ENCODE results near the gene GBX2. TPM values are rescaled to one million over a fixed set of nuclear protein-coding genes. Genes with fewer than 3 reads are reported as not detected.

Gene GBX2
- total RNA-seq, 2 experiments from 2014 or later: not detected

- ATAC-seq: no peak
- POLR2A ChIA-PET: no interaction called here
- Mint-ChIP-seq H3K27ac (no peak overlapping the region), H3K4me3 (no peak overlapping the region), H3K27me3 (peaks cover 10% of the 10 kb centered on the region), H3K9me3 (ENCODE audit: low read depth) (peaks cover 2% of the 10 kb centered on the region), H3K4me1 (no peaks in the 10 kb centered on the region), H3K36me3 (ENCODE audit: low read depth) (no peaks in the 10 kb centered on the region)
- CTCF ChIA-PET: no interaction called here
- intact Hi-C loops (cut with DNase I, micrococcal nuclease): no loop called here
- no peak for DNase-seq
Observed at GRCh38 chr2:236137066-236137465, 31.1 kb downstream of the GBX2 start.

GRCh38 chr2:236136538-236136937 lies 31.6 kb downstream of the GBX2 start:
- Mint-ChIP-seq H3K27ac (no peak overlapping the region), H3K4me3 (no peak overlapping the region), H3K36me3 (ENCODE audit: low read depth) (no peaks in the 10 kb centered on the region), H3K4me1 (no peaks in the 10 kb centered on the region), H3K9me3 (ENCODE audit: low read depth) (peaks cover 2% of the 10 kb centered on the region), H3K27me3 (peaks cover 9% of the 10 kb centered on the region)
- intact Hi-C loops (cut with DNase I, micrococcal nuclease): no loop called here
- DNase-seq (no peak), ATAC-seq (no peak)
- CTCF ChIA-PET: no interaction called here
- POLR2A ChIA-PET: no interaction called here

GRCh38 chr2:236133410-236134012 lies 34.7 kb downstream of the GBX2 start:
- CTCF ChIA-PET: no interaction called here
- Mint-ChIP-seq H3K9me3 (ENCODE audit: low read depth) (no peaks in the 10 kb centered on the region), H3K4me1 (no peaks in the 10 kb centered on the region), H3K27ac (no peak overlapping the region), H3K4me3 (no peak overlapping the region), H3K36me3 (ENCODE audit: low read depth) (no peaks in the 10 kb centered on the region), H3K27me3 (peaks cover 2% of the 10 kb centered on the region)
- intact Hi-C loops (cut with DNase I, micrococcal nuclease): no loop called here
- POLR2A ChIA-PET: no interaction called here
- DNase-seq (no peak), ATAC-seq (no peak)

GRCh38 chr2:236131073-236131692 lies 37.0 kb downstream of the GBX2 start:
- intact Hi-C loops (cut with DNase I, micrococcal nuclease): no loop called here
- ATAC-seq: no peak
- CTCF ChIA-PET: no interaction called here
- Mint-ChIP-seq H3K27ac (no peak overlapping the region), H3K4me3 (no peak overlapping the region), H3K9me3 (ENCODE audit: low read depth) (no peaks in the 10 kb centered on the region), H3K27me3 (peaks cover 2% of the 10 kb centered on the region), H3K4me1 (no peaks in the 10 kb centered on the region), H3K36me3 (ENCODE audit: low read depth) (no peaks in the 10 kb centered on the region)
- POLR2A ChIA-PET: no interaction called here
- DNase-seq: no peak

GRCh38 chr2:236130349-236130998 lies 37.7 kb downstream of the GBX2 start:
- ATAC-seq (no peak), DNase-seq (no peak)
- POLR2A ChIA-PET: no interaction called here
- intact Hi-C loops (cut with DNase I, micrococcal nuclease): no loop called here
- H3K4me1 Mint-ChIP-seq: no peaks in the 10 kb centered on the region
- H3K36me3 Mint-ChIP-seq (ENCODE audit: low read depth): no peaks in the 10 kb centered on the region
- H3K27ac Mint-ChIP-seq: no peak overlapping the region
- H3K9me3 Mint-ChIP-seq (ENCODE audit: low read depth): no peaks in the 10 kb centered on the region
- peaks cover 2% of the 10 kb centered on the region for H3K27me3 Mint-ChIP-seq
- CTCF ChIA-PET: no interaction called here
- no peak overlapping the region for H3K4me3 Mint-ChIP-seq

- H3K4me3 Mint-ChIP-seq: no peak overlapping the region
- peaks cover 2% of the 10 kb centered on the region for H3K27me3 Mint-ChIP-seq
- H3K9me3 Mint-ChIP-seq (ENCODE audit: low read depth): no peaks in the 10 kb centered on the region
- intact Hi-C loops (cut with DNase I, micrococcal nuclease): no loop called here
- ChIA-PET CTCF (no interaction called here), POLR2A (no interaction called here)
- no peaks in the 10 kb centered on the region for H3K4me1 Mint-ChIP-seq
- DNase-seq (no peak), ATAC-seq (no peak)
- H3K36me3 Mint-ChIP-seq (ENCODE audit: low read depth): no peaks in the 10 kb centered on the region
- H3K27ac Mint-ChIP-seq: no peak overlapping the region
Observed at GRCh38 chr2:236129935-236130334, 38.3 kb downstream of the GBX2 start.

GRCh38 chr2:236128321-236128720 lies 39.9 kb downstream of the GBX2 start:
- CTCF ChIA-PET: no interaction called here
- no peak overlapping the region for H3K4me3 Mint-ChIP-seq
- H3K36me3 Mint-ChIP-seq (ENCODE audit: low read depth): no peaks in the 10 kb centered on the region
- no peaks in the 10 kb centered on the region for H3K9me3 Mint-ChIP-seq (ENCODE audit: low read depth)
- no peaks in the 10 kb centered on the region for H3K4me1 Mint-ChIP-seq
- intact Hi-C loops (cut with DNase I, micrococcal nuclease): no loop called here
- no peaks in the 10 kb centered on the region for H3K27me3 Mint-ChIP-seq
- no peak for ATAC-seq
- no peak for DNase-seq
- no peak overlapping the region for H3K27ac Mint-ChIP-seq
- POLR2A ChIA-PET: no interaction called here

GRCh38 chr2:236127010-236127409 lies 41.2 kb downstream of the GBX2 start:
- ATAC-seq: no peak
- H3K4me3 Mint-ChIP-seq: no peak overlapping the region
- H3K9me3 Mint-ChIP-seq (ENCODE audit: low read depth): no peaks in the 10 kb centered on the region
- no peak for DNase-seq
- H3K27me3 Mint-ChIP-seq: peaks cover 4% of the 10 kb centered on the region
- H3K27ac Mint-ChIP-seq: no peak overlapping the region
- CTCF ChIA-PET: interaction anchor here (0.7 kb wide), 1 partner anchor 14 kb away, joined by 3 read pairs; no protein-coding TSS in a partner anchor
- intact Hi-C loops (cut with DNase I, micrococcal nuclease): no loop called here
- H3K4me1 Mint-ChIP-seq: no peaks in the 10 kb centered on the region
- no peaks in the 10 kb centered on the region for H3K36me3 Mint-ChIP-seq (ENCODE audit: low read depth)
- POLR2A ChIA-PET: interaction anchor here (0.6 kb wide), 1 partner anchor 361 kb away, joined by 6 read pairs; no protein-coding TSS in a partner anchor

- DNase-seq (no peak), ATAC-seq (no peak)
- ChIA-PET POLR2A (no interaction called here), CTCF (no interaction called here)
- peaks cover 7% of the 10 kb centered on the region for H3K27me3 Mint-ChIP-seq
- no peaks in the 10 kb centered on the region for H3K36me3 Mint-ChIP-seq (ENCODE audit: low read depth)
- H3K4me3 Mint-ChIP-seq: no peak overlapping the region
- no peaks in the 10 kb centered on the region for H3K4me1 Mint-ChIP-seq
- intact Hi-C loops (cut with DNase I, micrococcal nuclease): no loop called here
- H3K27ac Mint-ChIP-seq: no peak overlapping the region
- H3K9me3 Mint-ChIP-seq (ENCODE audit: low read depth): no peaks in the 10 kb centered on the region
Observed at GRCh38 chr2:236125541-236125940, 42.6 kb downstream of the GBX2 start.

- H3K4me1 Mint-ChIP-seq: no peaks in the 10 kb centered on the region
- intact Hi-C loops (cut with DNase I, micrococcal nuclease): no loop called here
- ATAC-seq (no peak), DNase-seq (no peak)
- H3K9me3 Mint-ChIP-seq (ENCODE audit: low read depth): no peaks in the 10 kb centered on the region
- peaks cover 10% of the 10 kb centered on the region for H3K27me3 Mint-ChIP-seq
- H3K36me3 Mint-ChIP-seq (ENCODE audit: low read depth): no peaks in the 10 kb centered on the region
- no peak overlapping the region for H3K4me3 Mint-ChIP-seq
- no peak overlapping the region for H3K27ac Mint-ChIP-seq
- ChIA-PET CTCF (no interaction called here), POLR2A (no interaction called here)
Observed at GRCh38 chr2:236124182-236124893, 43.8 kb downstream of the GBX2 start.

- Mint-ChIP-seq H3K27ac (no peak overlapping the region), H3K27me3 (peaks cover 16% of the 10 kb centered on the region), H3K4me1 (no peaks in the 10 kb centered on the region), H3K9me3 (ENCODE audit: low read depth) (no peaks in the 10 kb centered on the region), H3K4me3 (no peak overlapping the region), H3K36me3 (ENCODE audit: low read depth) (no peaks in the 10 kb centered on the region)
- ChIA-PET CTCF (no interaction called here), POLR2A (no interaction called here)
- DNase-seq: no peak
- ATAC-seq: no peak
- intact Hi-C loops (cut with DNase I, micrococcal nuclease): no loop called here
Observed at GRCh38 chr2:236123716-236124115, 44.5 kb downstream of the GBX2 start.

GRCh38 chr2:236122236-236122635 lies 46.0 kb downstream of the GBX2 start:
- no peak for ATAC-seq
- Mint-ChIP-seq H3K36me3 (ENCODE audit: low read depth) (no peaks in the 10 kb centered on the region), H3K4me1 (no peaks in the 10 kb centered on the region), H3K27ac (no peak overlapping the region), H3K4me3 (no peak overlapping the region), H3K27me3 (peaks cover 22% of the 10 kb centered on the region), H3K9me3 (ENCODE audit: low read depth) (no peaks in the 10 kb centered on the region)
- ChIA-PET CTCF (no interaction called here), POLR2A (no interaction called here)
- intact Hi-C loops (cut with DNase I, micrococcal nuclease): no loop called here
- DNase-seq: no peak
